Activated naive CD4-positive, alpha-beta T cell treated with anti-CD3 and anti-CD28 coated beads, Interleukin-2, amount 50 U/mL, for 72 hours (primary cell): ENCODE results near the gene GPR22. TPM values are rescaled to one million over a fixed set of nuclear protein-coding genes. Genes with fewer than 3 reads are reported as not detected.

Experiments
- ATAC-seq, 2 donors: fragments of 150-1000 bp; cut with Tn5 transposase; 2 replicates each; pipeline ENCODE4 v1.10.0; 2021; ENCODE audit warnings: mild to moderate bottlenecking in 2 of 2, moderate library complexity in 2 of 2
- DNase-seq, 2 donors: peaks; one replicate each; pipeline ENCODE4 v3.0.0; 2021 to 2022; ENCODE audit warnings: low spot score in 2 of 2
- H3K27ac Mint-ChIP-seq, 2 donors: one replicate each; pipeline ENCODE4 v1.8.0; 2022; ENCODE audit warnings: mild to moderate bottlenecking in 2 of 2, mixed read lengths in 2 of 2
- H3K36me3 Mint-ChIP-seq, 2 donors: one replicate each; pipeline ENCODE4 v1.8.0; 2022; ENCODE audit warnings: mixed read lengths in 2 of 2
- H3K9me3 Mint-ChIP-seq, 2 donors: one replicate each; pipeline ENCODE4 v1.8.0; 2022; ENCODE audit warnings: mixed read lengths in 2 of 2
- total RNA-seq, 2 donors: library from RNA; stranded (reverse); gene quantifications; one replicate each; pipeline ENCODE4 v1.2.3, GENCODE V29; 2022

The GPR22 gene
- not detected for total RNA-seq

DNA sequence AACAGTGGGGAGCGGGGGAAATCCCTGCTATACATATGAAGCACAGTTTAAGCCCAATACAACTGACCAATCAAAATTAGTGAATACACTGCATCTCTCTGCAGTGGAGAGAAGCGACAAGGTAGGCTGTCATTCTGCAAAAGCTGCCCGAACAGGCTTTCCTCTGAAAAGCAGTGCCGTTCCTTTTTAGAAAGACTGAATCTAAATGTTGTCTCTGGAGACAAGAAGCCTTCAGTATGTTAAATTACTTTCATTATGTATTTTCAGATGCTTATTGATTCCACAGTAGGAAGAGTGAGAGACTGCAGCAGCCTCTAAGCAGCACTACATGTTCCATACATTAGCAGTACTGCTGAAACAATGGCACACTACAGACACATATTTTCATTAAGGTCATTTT lies at the start of gene GPR22:
Gene GPR22, plus strand, starts transcription at position 129 of the 400 bp plus-strand sequence. CDS start 4,004 bp downstream, outside the sequence.
- Mint-ChIP-seq H3K9me3 (no peaks in the 10 kb centered on the region), H3K36me3 (no peaks in the 10 kb centered on the region), H3K27ac (no peak within 1 kb of the TSS)
- DNase-seq (no peak), ATAC-seq (no peak)

GRCh38 chr7:107427462-107427861 lies 42.4 kb upstream of the GPR22 start:
- Mint-ChIP-seq H3K9me3 (no peaks in the 10 kb centered on the region), H3K36me3 (peaks cover 0 to 8% of the 10 kb centered on the region in 2 donors), H3K27ac (no peak overlapping the region)
- no peak for ATAC-seq
- DNase-seq, result no peak

DNA sequence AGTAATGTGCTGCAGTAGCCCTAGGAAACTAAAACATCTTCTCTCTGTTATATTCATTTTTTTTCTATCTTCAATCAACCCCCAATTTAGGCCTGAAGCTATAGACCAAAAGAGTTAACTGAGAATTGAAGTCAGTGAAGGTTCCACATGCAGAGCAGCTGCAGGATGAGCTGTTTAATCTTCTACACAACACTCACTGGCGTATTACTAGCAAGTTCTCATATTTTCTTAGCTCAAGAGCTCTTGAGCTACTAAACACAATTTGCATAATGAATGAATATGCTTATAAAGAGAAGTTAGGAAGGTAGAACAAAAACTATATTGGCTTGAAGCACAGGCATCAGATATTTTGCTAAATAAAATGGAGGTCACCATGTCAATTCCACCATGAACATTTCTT lies 41.2 kb upstream of the GPR22 start:
- Mint-ChIP-seq H3K27ac (no peak overlapping the region), H3K36me3 (peaks cover 0 to 8% of the 10 kb centered on the region in 2 donors), H3K9me3 (no peaks in the 10 kb centered on the region)
- no peak for DNase-seq
- ATAC-seq, result no peak

GRCh38 chr7:107430057-107430456 lies 39.8 kb upstream of the GPR22 start:
- ATAC-seq (no peak), DNase-seq (no peak)
- peaks cover 0 to 8% of the 10 kb centered on the region in 2 donors for H3K36me3 Mint-ChIP-seq
- no peak overlapping the region for H3K27ac Mint-ChIP-seq
- no peaks in the 10 kb centered on the region for H3K9me3 Mint-ChIP-seq

- no peak for ATAC-seq
- Mint-ChIP-seq H3K27ac (no peak overlapping the region), H3K36me3 (peaks cover 0 to 16% of the 10 kb centered on the region in 2 donors), H3K9me3 (peaks cover 4 to 5% of the 10 kb centered on the region in 2 donors)
- no peak for DNase-seq
These were observed 37.6 kb upstream of the GPR22 start for GRCh38 chr7:107432261-107432660.

- DNase-seq (no peak), ATAC-seq (no peak)
- Mint-ChIP-seq H3K36me3 (peaks cover 0 to 8% of the 10 kb centered on the region in 2 donors), H3K27ac (no peak overlapping the region), H3K9me3 (peaks cover 4 to 5% of the 10 kb centered on the region in 2 donors)
These were observed 34.1 kb upstream of the GPR22 start for GRCh38 chr7:107435749-107436148.

- ATAC-seq (no peak), DNase-seq (no peak)
These were observed 30.8 kb upstream of the GPR22 start for GRCh38 chr7:107439025-107439424.

GRCh38 chr7:107441581-107442422 lies 28.1 kb upstream of the GPR22 start:
- DNase-seq, result no peak
- H3K9me3 Mint-ChIP-seq, result peaks cover 0 to 10% of the 10 kb centered on the region in 2 donors
- ATAC-seq, result no peak
- peaks cover 0 to 7% of the 10 kb centered on the region in 2 donors for H3K36me3 Mint-ChIP-seq
- no peak overlapping the region for H3K27ac Mint-ChIP-seq

More at GRCh38 chr7:107439025-107439424, 30.8 kb upstream of the GPR22 start:
- no peak overlapping the region for H3K27ac Mint-ChIP-seq
- peaks cover 0 to 15% of the 10 kb centered on the region in 2 donors for H3K36me3 Mint-ChIP-seq
- peaks cover 5 to 14% of the 10 kb centered on the region in 2 donors for H3K9me3 Mint-ChIP-seq

DNA sequence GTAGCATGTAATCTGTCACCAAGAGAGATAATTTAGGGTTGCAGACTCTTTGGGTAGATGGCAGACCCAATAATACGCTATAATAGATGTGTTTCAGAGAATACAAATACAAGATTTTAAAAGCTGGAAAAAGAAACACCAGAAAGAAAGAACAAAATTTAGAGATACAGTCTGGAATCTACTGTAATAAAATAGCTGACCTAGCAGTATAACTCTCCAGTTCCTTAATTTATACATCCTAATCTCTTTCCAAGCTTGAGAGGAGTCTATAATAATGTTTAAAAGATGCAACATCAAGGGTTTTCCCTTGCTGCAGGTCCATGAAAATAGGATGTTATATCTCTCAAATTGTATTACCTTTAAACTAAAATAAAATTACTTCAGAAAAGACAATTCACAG lies 27.2 kb upstream of the GPR22 start:
- DNase-seq (no peak), ATAC-seq (no peak)
- Mint-ChIP-seq H3K27ac (no peak overlapping the region), H3K9me3 (peaks cover 0 to 10% of the 10 kb centered on the region in 2 donors), H3K36me3 (peaks cover 0 to 12% of the 10 kb centered on the region in 2 donors)

GRCh38 chr7:107446531-107446930 lies 23.3 kb upstream of the GPR22 start:
- ATAC-seq (peak; percentile 86 to 87), DNase-seq (no peak)
- H3K27ac Mint-ChIP-seq, result peak overlapping the region in 1 of 2 donors; percentile 19
- peaks cover 0 to 20% of the 10 kb centered on the region in 2 donors for H3K36me3 Mint-ChIP-seq
- H3K9me3 Mint-ChIP-seq, result peaks cover 0 to 7% of the 10 kb centered on the region in 2 donors

DNA sequence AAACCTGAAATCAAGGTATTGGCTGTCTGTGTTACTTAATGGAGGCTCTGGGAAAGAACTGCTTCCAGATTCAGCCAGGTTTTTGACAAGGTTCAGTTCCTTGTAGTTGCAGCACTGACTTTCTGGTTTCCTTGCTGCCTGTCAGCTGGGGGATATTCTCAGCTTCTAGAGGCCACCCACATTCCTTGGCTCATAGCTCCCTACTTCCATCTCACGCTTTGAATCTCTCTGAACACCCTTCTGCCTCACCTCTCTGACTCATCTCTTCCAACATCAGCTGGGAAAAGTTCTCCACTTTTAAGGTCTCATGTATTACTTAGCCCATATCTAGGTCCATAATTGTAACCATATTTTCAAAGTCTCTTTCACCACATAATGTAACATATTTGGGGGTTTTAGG lies 22.9 kb upstream of the GPR22 start:
- ATAC-seq (no peak), DNase-seq (no peak)
- Mint-ChIP-seq H3K27ac (peak overlapping the region in 1 of 2 donors; percentile 19), H3K36me3 (peaks cover 0 to 18% of the 10 kb centered on the region in 2 donors), H3K9me3 (peaks cover 0 to 3% of the 10 kb centered on the region in 2 donors)

- peaks cover 0 to 13% of the 10 kb centered on the region in 2 donors for H3K36me3 Mint-ChIP-seq
- DNase-seq, result no peak
- no peak for ATAC-seq
- H3K9me3 Mint-ChIP-seq, result no peaks in the 10 kb centered on the region
- no peak overlapping the region for H3K27ac Mint-ChIP-seq
These were observed 18.9 kb upstream of the GPR22 start for GRCh38 chr7:107450970-107451369.

GRCh38 chr7:107453388-107453787 lies 16.5 kb upstream of the GPR22 start:
- ATAC-seq (no peak), DNase-seq (no peak)
- Mint-ChIP-seq H3K36me3 (peaks cover 0 to 18% of the 10 kb centered on the region in 2 donors), H3K27ac (no peak overlapping the region), H3K9me3 (no peaks in the 10 kb centered on the region)

DNA sequence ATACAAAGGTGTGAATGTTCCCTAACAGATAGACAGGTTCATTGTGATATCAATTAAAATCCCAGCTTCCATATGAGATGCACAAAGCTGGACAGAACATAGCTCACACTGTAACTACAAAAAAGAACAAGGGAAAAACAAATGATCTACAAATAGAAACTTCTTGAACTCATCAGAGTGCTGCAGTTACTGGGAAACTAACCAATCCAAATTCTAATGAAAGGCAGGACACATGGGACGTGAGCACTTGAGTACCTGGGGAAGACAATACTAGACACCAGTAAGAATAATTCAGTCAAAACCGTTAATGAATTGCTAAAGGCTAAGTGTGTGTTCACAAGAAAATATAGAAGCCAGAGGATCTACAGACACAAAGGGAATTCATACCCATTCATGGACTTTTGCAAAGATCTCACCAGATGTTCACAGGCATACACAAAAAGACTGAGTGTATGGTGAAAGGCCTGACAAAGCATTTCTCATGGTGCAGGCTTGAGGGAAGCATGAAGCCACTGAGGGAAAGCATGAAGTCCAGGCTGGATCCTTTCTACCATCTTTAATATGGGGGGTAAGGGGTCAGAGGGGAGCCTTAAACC lies 7.8 kb upstream of the GPR22 start:
- Mint-ChIP-seq H3K36me3 (peaks cover 0 to 9% of the 10 kb centered on the region in 2 donors), H3K27ac (peak overlapping the region in 1 of 2 donors; percentile 2), H3K9me3 (no peaks in the 10 kb centered on the region)
- no peak for DNase-seq
- ATAC-seq, result no peak

DNA sequence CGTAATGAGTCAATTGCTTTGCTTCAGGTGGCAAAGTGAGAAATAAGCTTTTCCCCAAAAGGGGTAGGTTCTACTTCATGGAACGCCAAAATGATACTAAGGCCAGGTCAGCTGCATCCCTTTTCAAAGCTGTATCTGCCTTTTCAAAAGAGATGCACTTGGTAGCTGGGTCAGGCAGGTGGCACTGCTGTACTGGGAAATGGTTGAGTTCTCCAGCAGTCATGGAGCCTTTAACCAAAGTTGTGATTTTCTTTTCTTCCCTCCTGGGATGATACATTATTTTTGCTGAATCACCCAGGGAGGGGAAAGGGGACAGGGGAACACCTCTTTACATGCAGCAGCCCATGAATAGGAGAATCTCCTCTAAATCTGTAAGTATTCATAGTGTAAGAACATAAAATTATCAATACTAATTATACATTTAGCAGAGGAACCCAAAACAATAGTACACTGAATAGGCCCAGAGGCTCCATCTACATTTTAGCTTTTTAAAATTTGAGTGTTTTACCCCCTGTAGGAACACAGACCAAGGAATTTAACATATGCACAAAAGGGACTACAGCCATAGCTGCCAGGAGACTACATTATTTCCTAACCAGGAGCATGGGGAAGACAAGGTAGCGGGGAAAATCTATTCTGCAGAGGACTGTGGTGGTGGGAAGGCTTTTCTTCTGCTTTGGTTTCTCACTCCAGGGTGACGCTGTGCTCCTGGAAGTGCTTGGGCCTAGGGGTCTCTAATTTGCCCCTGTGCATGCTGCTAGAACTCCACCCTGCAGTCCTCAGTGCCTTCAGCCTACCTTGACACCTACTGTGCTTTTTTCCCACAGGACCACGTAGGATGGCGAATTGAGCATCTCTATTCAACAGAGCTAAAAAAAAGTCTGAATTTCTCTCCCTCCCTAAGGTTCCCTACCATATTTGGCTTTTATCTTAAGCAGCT lies 6.4 kb upstream of the GPR22 start:
- H3K36me3 Mint-ChIP-seq, result no peaks in the 10 kb centered on the region
- DNase-seq (peak in 1 of 2 donors; percentile 19), ATAC-seq (peak; percentile 70 to 79)
- peak overlapping the region in 1 of 2 donors; percentile 21 for H3K27ac Mint-ChIP-seq
- H3K9me3 Mint-ChIP-seq, result no peaks in the 10 kb centered on the region

- DNase-seq, result no peak
- H3K27ac Mint-ChIP-seq, result peak overlapping the region in 1 of 2 donors; percentile 21
- ATAC-seq, result no peak
- no peaks in the 10 kb centered on the region for H3K36me3 Mint-ChIP-seq
- no peaks in the 10 kb centered on the region for H3K9me3 Mint-ChIP-seq
These were observed 5.1 kb upstream of the GPR22 start for GRCh38 chr7:107464666-107465226.
